ENCODE data around the gene ALKBH8. TPM values are rescaled to one million over a fixed set of nuclear protein-coding genes. Genes with fewer than 3 reads are reported as not detected.

The ALKBH8 gene
- polyA plus RNA-seq, 2 of the 4 experiments (the other 2 are of a cell fraction) = 6.5 to 10.8 TPM

DNA sequence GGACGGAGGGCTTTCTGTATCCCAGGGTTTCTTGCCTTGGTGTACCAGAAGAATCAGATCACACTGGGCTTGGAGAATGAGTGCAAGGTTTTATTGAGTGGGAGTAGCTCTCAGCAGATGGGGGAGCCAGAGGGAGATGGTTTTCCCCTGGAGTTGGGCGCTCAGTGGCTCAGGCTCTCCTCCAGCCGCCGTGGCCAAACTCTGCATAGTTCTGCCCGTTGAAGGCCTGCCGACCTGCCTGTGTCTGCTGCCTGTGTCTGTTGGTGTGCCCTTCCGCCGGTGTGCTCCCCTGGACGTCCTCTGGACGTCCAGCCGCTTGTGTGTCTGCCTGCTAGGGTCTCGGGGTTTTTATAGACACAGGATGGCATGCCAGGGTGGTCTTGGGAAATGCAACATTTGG lies 4.5 kb upstream of the ALKBH8 start:
- WGBS (ENCODE audit: missing lambda C conversion rate) = 86% methylated on average over 5 of the region's 12 CpGs
- no peak for FAIRE-seq
- peaks cover 5% of the 10 kb centered on the region; the same call in 1 of the 3 replicates for H3K4me1 ChIP-seq
- H3K4me2 ChIP-seq = no peak overlapping the region
- no peak for ATAC-seq
- H3K27ac ChIP-seq = no peak overlapping the region
- TF ChIP-seq HOXB5 (CRISPR knock-in tag; IDR thresholded peaks at IDR 0.05) (no peak), ESRRA (IDR thresholded peaks at IDR 0.05; ENCODE audit: borderline replicate concordance, low read length) (no peak), ZNF302 (CRISPR knock-in tag; IDR thresholded peaks at IDR 0.05) (no peak), HOXB13 (CRISPR knock-in tag; IDR thresholded peaks at IDR 0.05; ENCODE audit: low read depth) (no peak), NFE2L2 (conservative IDR thresholded peaks at IDR 0.05; ENCODE audit: low read length) (no peak), HEYL (CRISPR knock-in tag; IDR thresholded peaks at IDR 0.05) (no peak), GATA3 (IDR thresholded peaks at IDR 0.05; ENCODE audit: borderline replicate concordance) (no peak)
- TF ChIP-seq, protein P1, sequence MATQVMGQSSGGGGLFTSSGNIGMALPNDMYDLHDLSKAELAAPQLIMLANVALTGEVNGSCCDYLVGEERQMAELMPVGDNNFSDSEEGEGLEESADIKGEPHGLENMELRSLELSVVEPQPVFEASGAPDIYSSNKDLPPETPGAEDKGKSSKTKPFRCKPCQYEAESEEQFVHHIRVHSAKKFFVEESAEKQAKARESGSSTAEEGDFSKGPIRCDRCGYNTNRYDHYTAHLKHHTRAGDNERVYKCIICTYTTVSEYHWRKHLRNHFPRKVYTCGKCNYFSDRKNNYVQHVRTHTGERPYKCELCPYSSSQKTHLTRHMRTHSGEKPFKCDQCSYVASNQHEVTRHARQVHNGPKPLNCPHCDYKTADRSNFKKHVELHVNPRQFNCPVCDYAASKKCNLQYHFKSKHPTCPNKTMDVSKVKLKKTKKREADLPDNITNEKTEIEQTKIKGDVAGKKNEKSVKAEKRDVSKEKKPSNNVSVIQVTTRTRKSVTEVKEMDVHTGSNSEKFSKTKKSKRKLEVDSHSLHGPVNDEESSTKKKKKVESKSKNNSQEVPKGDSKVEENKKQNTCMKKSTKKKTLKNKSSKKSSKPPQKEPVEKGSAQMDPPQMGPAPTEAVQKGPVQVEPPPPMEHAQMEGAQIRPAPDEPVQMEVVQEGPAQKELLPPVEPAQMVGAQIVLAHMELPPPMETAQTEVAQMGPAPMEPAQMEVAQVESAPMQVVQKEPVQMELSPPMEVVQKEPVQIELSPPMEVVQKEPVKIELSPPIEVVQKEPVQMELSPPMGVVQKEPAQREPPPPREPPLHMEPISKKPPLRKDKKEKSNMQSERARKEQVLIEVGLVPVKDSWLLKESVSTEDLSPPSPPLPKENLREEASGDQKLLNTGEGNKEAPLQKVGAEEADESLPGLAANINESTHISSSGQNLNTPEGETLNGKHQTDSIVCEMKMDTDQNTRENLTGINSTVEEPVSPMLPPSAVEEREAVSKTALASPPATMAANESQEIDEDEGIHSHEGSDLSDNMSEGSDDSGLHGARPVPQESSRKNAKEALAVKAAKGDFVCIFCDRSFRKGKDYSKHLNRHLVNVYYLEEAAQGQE (IDR thresholded peaks at IDR 0.05) = no peak
- H3K9me3 ChIP-seq = no peaks in the 10 kb centered on the region
- CTCF ChIA-PET = interaction anchor here (10.1 kb wide), 1 partner anchor 118 kb away, joined by 75 read pairs; no protein-coding TSS in a partner anchor
- DNase-seq (ENCODE audit: low read depth in 1 of 2, low spot score in 1 of 2) = no peak
- H3K4me3 ChIP-seq = no peak overlapping the region
- POLR2A ChIA-PET = no interaction called here

DNA sequence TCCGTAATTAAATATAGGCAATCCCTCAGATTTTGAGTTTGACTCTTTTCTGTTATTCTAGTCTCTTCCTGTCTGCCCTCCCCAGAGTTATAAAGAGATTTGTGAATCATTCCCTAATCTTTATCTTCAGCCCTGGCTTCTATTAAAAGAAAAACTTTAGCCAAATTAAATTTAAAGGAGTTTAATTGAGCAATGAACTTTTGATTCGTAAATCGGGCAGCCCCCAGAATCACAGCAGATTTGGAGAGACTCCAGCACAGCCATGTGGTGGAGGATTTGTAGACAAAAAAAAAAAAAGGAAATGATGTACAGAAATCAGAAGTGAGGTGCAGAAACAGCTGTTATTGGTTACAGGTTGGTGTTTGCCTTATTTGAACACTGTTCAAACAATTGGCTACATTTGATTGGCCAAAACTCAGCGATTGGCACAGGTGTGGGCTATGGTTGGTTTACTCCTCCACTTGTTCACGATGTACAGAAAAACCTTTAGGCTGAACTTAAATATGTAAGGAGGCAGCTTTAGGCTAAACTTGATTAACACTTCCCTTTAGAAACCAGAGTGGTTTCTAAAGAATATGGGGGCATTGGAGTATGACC lies 2.3 kb upstream of the ALKBH8 start:
- Histone ChIP-seq H3K4me2 (no peak overlapping the region), H3K9me3 (no peaks in the 10 kb centered on the region), H3K4me1 (peaks cover 24% of the 10 kb centered on the region), H3K27ac (no peak overlapping the region), H3K4me3 (no peak overlapping the region)
- ATAC-seq (no peak), FAIRE-seq (no peak), DNase-seq (ENCODE audit: low read depth in 1 of 2, low spot score in 1 of 2) (no peak)
- POLR2A ChIA-PET = no interaction called here
- TF ChIP-seq, protein P2, sequence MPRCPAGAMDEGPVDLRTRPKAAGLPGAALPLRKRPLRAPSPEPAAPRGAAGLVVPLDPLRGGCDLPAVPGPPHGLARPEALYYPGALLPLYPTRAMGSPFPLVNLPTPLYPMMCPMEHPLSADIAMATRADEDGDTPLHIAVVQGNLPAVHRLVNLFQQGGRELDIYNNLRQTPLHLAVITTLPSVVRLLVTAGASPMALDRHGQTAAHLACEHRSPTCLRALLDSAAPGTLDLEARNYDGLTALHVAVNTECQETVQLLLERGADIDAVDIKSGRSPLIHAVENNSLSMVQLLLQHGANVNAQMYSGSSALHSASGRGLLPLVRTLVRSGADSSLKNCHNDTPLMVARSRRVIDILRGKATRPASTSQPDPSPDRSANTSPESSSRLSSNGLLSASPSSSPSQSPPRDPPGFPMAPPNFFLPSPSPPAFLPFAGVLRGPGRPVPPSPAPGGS (IDR thresholded peaks at IDR 0.05) = no peak
- TF ChIP-seq TFCP2L1 (CRISPR knock-in tag; IDR thresholded peaks at IDR 0.05) (no peak), ESRRA (IDR thresholded peaks at IDR 0.05; ENCODE audit: borderline replicate concordance, low read length) (no peak), EP300 (IDR thresholded peaks at IDR 0.05) (no peak), NR3C1 (IDR thresholded peaks at IDR 0.05) (no peak)
- TF ChIP-seq, protein P3, sequence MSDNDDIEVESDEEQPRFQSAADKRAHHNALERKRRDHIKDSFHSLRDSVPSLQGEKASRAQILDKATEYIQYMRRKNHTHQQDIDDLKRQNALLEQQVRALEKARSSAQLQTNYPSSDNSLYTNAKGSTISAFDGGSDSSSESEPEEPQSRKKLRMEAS (IDR thresholded peaks at IDR 0.05) = no peak
- TF ChIP-seq, protein P4, sequence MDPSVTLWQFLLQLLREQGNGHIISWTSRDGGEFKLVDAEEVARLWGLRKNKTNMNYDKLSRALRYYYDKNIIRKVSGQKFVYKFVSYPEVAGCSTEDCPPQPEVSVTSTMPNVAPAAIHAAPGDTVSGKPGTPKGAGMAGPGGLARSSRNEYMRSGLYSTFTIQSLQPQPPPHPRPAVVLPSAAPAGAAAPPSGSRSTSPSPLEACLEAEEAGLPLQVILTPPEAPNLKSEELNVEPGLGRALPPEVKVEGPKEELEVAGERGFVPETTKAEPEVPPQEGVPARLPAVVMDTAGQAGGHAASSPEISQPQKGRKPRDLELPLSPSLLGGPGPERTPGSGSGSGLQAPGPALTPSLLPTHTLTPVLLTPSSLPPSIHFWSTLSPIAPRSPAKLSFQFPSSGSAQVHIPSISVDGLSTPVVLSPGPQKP (IDR thresholded peaks at IDR 0.05; ENCODE audit: low read depth, low read length) = no peak
- 64% methylated on average over 5 of the region's 5 CpGs for WGBS (ENCODE audit: missing lambda C conversion rate)
- CTCF ChIA-PET = interaction anchor here (0.6 to 10.1 kb wide), 7 partner anchors 9 to 203 kb away, joined by 3 to 75 read pairs (median 5); no protein-coding TSS in a partner anchor

DNA sequence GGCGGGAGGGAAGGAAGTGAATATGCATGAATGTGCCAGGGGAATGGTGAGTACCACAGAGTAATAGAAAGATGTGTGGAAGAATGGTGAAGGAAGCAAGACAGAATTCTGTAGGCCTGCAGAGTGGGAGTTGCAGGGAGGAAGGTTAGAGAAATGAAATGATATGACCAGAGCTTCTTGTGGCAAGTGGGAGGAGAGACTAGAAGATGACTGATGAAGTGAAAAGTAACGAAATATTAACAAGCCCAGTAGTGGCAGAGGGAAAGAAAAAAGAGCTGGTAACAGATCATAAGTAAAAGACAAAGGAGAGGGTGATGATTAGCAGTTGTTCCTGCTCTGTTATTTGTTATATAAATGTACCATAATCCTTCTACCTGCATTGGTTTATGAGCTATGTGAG lies 1.0 kb upstream of the ALKBH8 start:
- no peak for FAIRE-seq
- CTCF ChIA-PET = interaction anchor here (1.0 to 10.1 kb wide), 5 partner anchors 10 to 205 kb away, joined by 3 to 75 read pairs (median 10); no protein-coding TSS in a partner anchor
- Histone ChIP-seq H3K27ac (no peak overlapping the region), H3K4me2 (no peak overlapping the region), H3K9me3 (no peaks in the 10 kb centered on the region), H3K4me1 (peaks cover 35% of the 10 kb centered on the region), H3K4me3 (no peak overlapping the region)
- POLR2A ChIA-PET = no interaction called here
- no peak for DNase-seq (ENCODE audit: low read depth in 1 of 2, low spot score in 1 of 2)
- no peak for ATAC-seq
- WGBS (ENCODE audit: missing lambda C conversion rate) = 72% methylated on average over 2 of the region's 2 CpGs
- TF ChIP-seq EHF (CRISPR knock-in tag; IDR thresholded peaks at IDR 0.05) (no peak), NFE2L2 (conservative IDR thresholded peaks at IDR 0.05; ENCODE audit: low read length) (no peak), POLR2AphosphoS2 (conservative IDR thresholded peaks at IDR 0.05; ENCODE audit: low read length) (no peak), NR3C1 (IDR thresholded peaks at IDR 0.05) (no peak), TP53 (CRISPR knock-in tag; IDR thresholded peaks at IDR 0.05) (no peak), HOXB13 (CRISPR knock-in tag; IDR thresholded peaks at IDR 0.05; ENCODE audit: low read depth) (no peak), SREBF2 (IDR thresholded peaks at IDR 0.05) (no peak), CBX8 (IDR thresholded peaks at IDR 0.05) (no peak), RFX5 (IDR thresholded peaks at IDR 0.05) (no peak), JUN (IDR thresholded peaks at IDR 0.05) (no peak), KDM1A (IDR thresholded peaks at IDR 0.05; ENCODE audit: low read depth) (no peak)
- TF ChIP-seq, protein P5, sequence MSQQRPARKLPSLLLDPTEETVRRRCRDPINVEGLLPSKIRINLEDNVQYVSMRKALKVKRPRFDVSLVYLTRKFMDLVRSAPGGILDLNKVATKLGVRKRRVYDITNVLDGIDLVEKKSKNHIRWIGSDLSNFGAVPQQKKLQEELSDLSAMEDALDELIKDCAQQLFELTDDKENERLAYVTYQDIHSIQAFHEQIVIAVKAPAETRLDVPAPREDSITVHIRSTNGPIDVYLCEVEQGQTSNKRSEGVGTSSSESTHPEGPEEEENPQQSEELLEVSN (IDR thresholded peaks at IDR 0.05; ENCODE audit: borderline replicate concordance, low read depth) = no peak
- TF ChIP-seq, protein P1 (IDR thresholded peaks at IDR 0.05) = no peak
